Activated CD4-positive, alpha-beta T cell treated with anti-CD3 and anti-CD28 coated beads, Interleukin-2, amount 10 ng/mL, durations not matched to agents 7 days and 5 days (primary cell): ENCODE data around the gene SMYD2. TPM values are rescaled to one million over a fixed set of nuclear protein-coding genes. Genes with fewer than 3 reads are reported as not detected.
"Not testable (repeated sequence)": the region's sequence is repeated elsewhere in the genome, so short reads cannot be mapped to it uniquely, and the experiment has no call there.

ENCODE experiments used
- CTCF ChIA-PET: fragments of 350-600 bp; sonication (Branson Sonifier 250); formaldehyde crosslinking; loops from one replicate; lab custom pipeline; 2021; ENCODE audit warnings: antibody characterized with exemption; lab: Charles Lee
- POLR2A ChIA-PET: fragments of 350-600 bp; sonication (Branson Sonifier 250); formaldehyde crosslinking; loops from one replicate; lab custom pipeline; 2021; ENCODE audit warnings: antibody characterized with exemption; lab: Charles Lee
- DNase-seq: peaks from one replicate; pipeline ENCODE4 v3.0.0-alpha.2; 2020
- H3K27ac Mint-ChIP-seq: one replicate; pipeline ENCODE4 v1.8.0; 2021; ENCODE audit warnings: mild to moderate bottlenecking, moderate library complexity, mixed read lengths
- H3K27me3 Mint-ChIP-seq: one replicate; pipeline ENCODE4 v1.8.0; 2021; ENCODE audit warnings: mixed read lengths
- H3K36me3 Mint-ChIP-seq: one replicate; pipeline ENCODE4 v1.8.0; 2021; ENCODE audit warnings: low read depth, mixed read lengths
- H3K4me1 Mint-ChIP-seq: one replicate; pipeline ENCODE4 v1.8.0; 2021; ENCODE audit warnings: mixed read lengths
- H3K4me3 Mint-ChIP-seq: one replicate; pipeline ENCODE4 v1.8.0; 2021; ENCODE audit warnings: mild to moderate bottlenecking, moderate library complexity, mixed read lengths
- H3K9me3 Mint-ChIP-seq: one replicate; pipeline ENCODE4 v1.8.0; 2021; ENCODE audit warnings: mixed read lengths
- total RNA-seq, 2 experiments: library from RNA; stranded (reverse); gene quantifications; one replicate each; pipeline ENCODE4 v1.2.3, GENCODE V29; 2021

SMYD2 gene
- total RNA-seq, 2 experiments from 2014 or later: 39.6 to 41.3 TPM

- Mint-ChIP-seq H3K4me1 (peaks cover 10% of the 10 kb centered on the region), H3K36me3 (no peaks in the 10 kb centered on the region), H3K27me3 (peaks cover 41% of the 10 kb centered on the region), H3K4me3 (no peak overlapping the region), H3K9me3 (no peaks in the 10 kb centered on the region), H3K27ac (no peak overlapping the region)
- ChIA-PET CTCF (interaction anchor here (0.6 to 9.8 kb wide), 2 partner anchors 74 to 93 kb away, joined by 3 to 145 read pairs; no protein-coding TSS in a partner anchor), POLR2A (no interaction called here)
- no peak for DNase-seq
Observed at GRCh38 chr1:214255509-214255908, 25.4 kb upstream of the SMYD2 start.

GRCh38 chr1:214259353-214259977 lies 21.5 kb upstream of the SMYD2 start:
- Mint-ChIP-seq H3K27me3 (peaks cover 57% of the 10 kb centered on the region), H3K36me3 (no peaks in the 10 kb centered on the region), H3K4me3 (no peak overlapping the region), H3K9me3 (no peaks in the 10 kb centered on the region), H3K27ac (no peak overlapping the region), H3K4me1 (peaks cover 14% of the 10 kb centered on the region)
- ChIA-PET POLR2A (no interaction called here), CTCF (interaction anchor here (1.1 to 9.8 kb wide), 3 partner anchors 44 to 70 kb away, joined by 3 to 145 read pairs (median 3); no protein-coding TSS in a partner anchor)
- no peak for DNase-seq

- no peak overlapping the region for H3K4me3 Mint-ChIP-seq
- H3K4me1 Mint-ChIP-seq: peaks cover 14% of the 10 kb centered on the region
- DNase-seq: no peak
- CTCF ChIA-PET: interaction anchor here (0.6 to 9.8 kb wide), 19 partner anchors 12 to 382 kb away, joined by 3 to 145 read pairs (median 4); partner anchors contain the start of gene CENPF
- peaks cover 55% of the 10 kb centered on the region for H3K27me3 Mint-ChIP-seq
- no peaks in the 10 kb centered on the region for H3K36me3 Mint-ChIP-seq
- POLR2A ChIA-PET: no interaction called here
- no peak overlapping the region for H3K27ac Mint-ChIP-seq
- no peaks in the 10 kb centered on the region for H3K9me3 Mint-ChIP-seq
Observed at GRCh38 chr1:214260561-214261205, 20.3 kb upstream of the SMYD2 start.

- peaks cover 57% of the 10 kb centered on the region for H3K27me3 Mint-ChIP-seq
- H3K4me3 Mint-ChIP-seq: no peak overlapping the region
- peak; percentile 86 for DNase-seq
- H3K9me3 Mint-ChIP-seq: no peaks in the 10 kb centered on the region
- ChIA-PET CTCF (interaction anchor here (0.6 to 9.8 kb wide), 22 partner anchors 11 to 381 kb away, joined by 3 to 145 read pairs (median 4); partner anchors contain the start of gene CENPF), POLR2A (no interaction called here)
- H3K36me3 Mint-ChIP-seq: no peaks in the 10 kb centered on the region
- H3K4me1 Mint-ChIP-seq: peaks cover 14% of the 10 kb centered on the region
- no peak overlapping the region for H3K27ac Mint-ChIP-seq
Observed at GRCh38 chr1:214261206-214262123, 19.5 kb upstream of the SMYD2 start.

- no peak overlapping the region for H3K27ac Mint-ChIP-seq
- H3K36me3 Mint-ChIP-seq: no peaks in the 10 kb centered on the region
- ChIA-PET POLR2A (no interaction called here), CTCF (interaction anchor here (1.3 to 9.8 kb wide), 2 partner anchors 14 to 66 kb away, joined by 4 to 145 read pairs; no protein-coding TSS in a partner anchor)
- DNase-seq: no peak
- H3K27me3 Mint-ChIP-seq: peaks cover 47% of the 10 kb centered on the region
- H3K4me3 Mint-ChIP-seq: no peak overlapping the region
- H3K9me3 Mint-ChIP-seq: no peaks in the 10 kb centered on the region
- peaks cover 13% of the 10 kb centered on the region for H3K4me1 Mint-ChIP-seq
Observed at GRCh38 chr1:214264196-214264595, 16.8 kb upstream of the SMYD2 start.

- CTCF ChIA-PET: interaction anchor here (9.8 kb wide), 1 partner anchor 65 kb away, joined by 145 read pairs; no protein-coding TSS in a partner anchor
- H3K27ac Mint-ChIP-seq: no peak overlapping the region
- no peak overlapping the region for H3K4me3 Mint-ChIP-seq
Observed at GRCh38 chr1:214264976-214265375, 16.0 kb upstream of the SMYD2 start.

GRCh38 chr1:214270097-214270650 lies 10.8 kb upstream of the SMYD2 start:
- no peak for DNase-seq
- ChIA-PET POLR2A (no interaction called here), CTCF (interaction anchor here (0.6 to 1.2 kb wide), 2 partner anchors 10 to 56 kb away, joined by 3 to 4 read pairs; no protein-coding TSS in a partner anchor)
- no peak overlapping the region for H3K27ac Mint-ChIP-seq
- H3K27me3 Mint-ChIP-seq: peaks cover 36% of the 10 kb centered on the region
- H3K4me3 Mint-ChIP-seq: no peak overlapping the region
- H3K36me3 Mint-ChIP-seq: no peaks in the 10 kb centered on the region
- no peaks in the 10 kb centered on the region for H3K9me3 Mint-ChIP-seq
- no peaks in the 10 kb centered on the region for H3K4me1 Mint-ChIP-seq

More at GRCh38 chr1:214264976-214265375, 16.0 kb upstream of the SMYD2 start:
- no peak for DNase-seq
- no peaks in the 10 kb centered on the region for H3K36me3 Mint-ChIP-seq
- peaks cover 5% of the 10 kb centered on the region for H3K4me1 Mint-ChIP-seq
- H3K27me3 Mint-ChIP-seq: peaks cover 49% of the 10 kb centered on the region
- H3K9me3 Mint-ChIP-seq: no peaks in the 10 kb centered on the region
- POLR2A ChIA-PET: no interaction called here

- CTCF ChIA-PET: interaction anchor here (0.9 to 2.6 kb wide), 3 partner anchors 9 to 61 kb away, joined by 3 to 11 read pairs (median 3); no protein-coding TSS in a partner anchor
- H3K36me3 Mint-ChIP-seq: no peaks in the 10 kb centered on the region
- peaks cover 31% of the 10 kb centered on the region for H3K27me3 Mint-ChIP-seq
- H3K4me3 Mint-ChIP-seq: no peak overlapping the region
- no peaks in the 10 kb centered on the region for H3K4me1 Mint-ChIP-seq
- H3K9me3 Mint-ChIP-seq: no peaks in the 10 kb centered on the region
- no peak overlapping the region for H3K27ac Mint-ChIP-seq
- no peak for DNase-seq
- POLR2A ChIA-PET: no interaction called here
Observed at GRCh38 chr1:214271174-214271858, 9.6 kb upstream of the SMYD2 start.

GRCh38 chr1:214271995-214272731 lies 8.8 kb upstream of the SMYD2 start:
- Mint-ChIP-seq H3K4me1 (no peaks in the 10 kb centered on the region), H3K9me3 (no peaks in the 10 kb centered on the region), H3K4me3 (no peak overlapping the region), H3K27ac (no peak overlapping the region), H3K36me3 (no peaks in the 10 kb centered on the region), H3K27me3 (peaks cover 33% of the 10 kb centered on the region)
- no peak for DNase-seq
- POLR2A ChIA-PET: no interaction called here
- CTCF ChIA-PET: interaction anchor here (0.6 to 2.6 kb wide), 2 partner anchors 11 to 76 kb away, joined by 3 to 11 read pairs; no protein-coding TSS in a partner anchor

GRCh38 chr1:214272964-214273533 lies 7.9 kb upstream of the SMYD2 start:
- no peak for DNase-seq
- no peak overlapping the region for H3K4me3 Mint-ChIP-seq
- H3K4me1 Mint-ChIP-seq: no peaks in the 10 kb centered on the region
- ChIA-PET CTCF (interaction anchor here (2.6 kb wide), 1 partner anchor 11 kb away, joined by 11 read pairs; no protein-coding TSS in a partner anchor), POLR2A (no interaction called here)
- peaks cover 30% of the 10 kb centered on the region for H3K27me3 Mint-ChIP-seq
- H3K27ac Mint-ChIP-seq: no peak overlapping the region
- no peaks in the 10 kb centered on the region for H3K36me3 Mint-ChIP-seq
- H3K9me3 Mint-ChIP-seq: no peaks in the 10 kb centered on the region

- Mint-ChIP-seq H3K27me3 (peaks cover 17% of the 10 kb centered on the region), H3K4me1 (peaks cover 11% of the 10 kb centered on the region)
- POLR2A ChIA-PET, H3K27ac Mint-ChIP-seq, H3K9me3 Mint-ChIP-seq, DNase-seq, H3K36me3 Mint-ChIP-seq, H3K4me3 Mint-ChIP-seq: not testable (repeated sequence)
- CTCF ChIA-PET: interaction anchor here (1.8 to 2.9 kb wide), 3 partner anchors 15 to 57 kb away, joined by 4 to 14 read pairs (median 6); no protein-coding TSS in a partner anchor
Observed at GRCh38 chr1:214275700-214276099, 5.3 kb upstream of the SMYD2 start.
